VCaP (cell line): ENCODE data around the gene RGS10.

ENCODE experiments used
- H3K27ac ChIP-seq: fragments of 450-650 bp; 2 replicates; pipeline ENCODE4 v1.5.1; 2017
- TF ChIP-seq, protein P1 (sequence below): fragments of 450-650 bp; conservative IDR thresholded peaks from 2 replicates; pipeline ENCODE4 v1.5.1; 2017; ENCODE audit warnings: mild to moderate bottlenecking, moderate library complexity

Gene RGS10

DNA sequence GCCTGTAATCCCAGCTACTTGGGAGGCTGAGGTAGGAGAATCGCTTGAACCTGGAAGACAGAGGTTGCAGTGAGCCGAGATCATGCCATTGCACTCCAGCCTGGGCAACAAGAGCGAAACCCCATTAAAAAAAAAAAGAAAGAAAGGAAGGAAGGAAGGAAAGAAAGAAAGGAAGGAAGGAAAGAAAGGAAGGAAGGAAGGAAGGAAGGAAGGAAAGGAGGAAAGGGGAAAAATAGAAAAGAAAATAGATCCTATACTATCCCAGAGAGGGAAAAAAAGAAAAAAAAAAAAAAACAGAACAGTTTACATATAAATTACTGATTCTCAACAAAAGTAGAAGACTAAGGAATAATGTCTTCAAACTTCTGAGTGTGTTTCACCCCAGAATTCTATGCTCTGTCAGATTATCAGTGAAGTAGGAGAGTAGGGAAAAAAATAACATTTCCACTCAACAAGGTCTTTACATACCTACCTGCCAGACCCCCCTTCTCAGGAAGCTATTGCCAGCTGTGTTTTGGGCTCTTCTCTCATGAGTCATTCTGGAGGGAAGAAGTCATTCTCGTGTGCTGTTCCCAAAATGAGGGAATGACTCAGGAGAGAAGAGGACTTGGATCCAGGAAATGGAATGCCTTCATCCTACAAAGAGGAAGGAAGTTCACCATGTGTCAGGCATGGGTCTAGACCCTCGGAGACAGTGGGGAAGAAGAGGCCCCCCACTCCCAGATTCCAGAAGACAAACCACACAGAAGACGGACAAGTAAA, 20.9 kb downstream of the RGS10 start:
- no peak overlapping the region for H3K27ac ChIP-seq

DNA sequence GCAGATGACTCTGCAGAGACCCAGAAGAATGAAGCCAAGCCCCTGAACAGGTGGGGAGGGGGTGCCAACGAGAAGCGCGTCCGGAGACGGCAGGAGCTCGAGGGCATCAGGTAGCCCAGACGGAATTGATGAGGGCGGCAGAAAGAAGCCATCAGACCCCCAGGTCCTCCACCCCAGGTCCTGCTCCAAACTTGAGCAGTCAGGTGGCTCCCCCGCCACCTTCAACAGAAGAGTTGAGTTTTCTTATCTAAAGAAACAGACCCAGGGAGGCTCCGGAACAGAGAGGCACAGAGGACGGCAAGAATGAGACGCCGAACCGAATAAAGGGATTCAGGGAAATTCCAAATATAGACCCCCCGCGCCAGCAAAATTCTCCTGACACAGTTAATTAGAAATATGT, 22.2 kb downstream of the RGS10 start:
- H3K27ac ChIP-seq, result no peak overlapping the region
- TF ChIP-seq, protein P1, sequence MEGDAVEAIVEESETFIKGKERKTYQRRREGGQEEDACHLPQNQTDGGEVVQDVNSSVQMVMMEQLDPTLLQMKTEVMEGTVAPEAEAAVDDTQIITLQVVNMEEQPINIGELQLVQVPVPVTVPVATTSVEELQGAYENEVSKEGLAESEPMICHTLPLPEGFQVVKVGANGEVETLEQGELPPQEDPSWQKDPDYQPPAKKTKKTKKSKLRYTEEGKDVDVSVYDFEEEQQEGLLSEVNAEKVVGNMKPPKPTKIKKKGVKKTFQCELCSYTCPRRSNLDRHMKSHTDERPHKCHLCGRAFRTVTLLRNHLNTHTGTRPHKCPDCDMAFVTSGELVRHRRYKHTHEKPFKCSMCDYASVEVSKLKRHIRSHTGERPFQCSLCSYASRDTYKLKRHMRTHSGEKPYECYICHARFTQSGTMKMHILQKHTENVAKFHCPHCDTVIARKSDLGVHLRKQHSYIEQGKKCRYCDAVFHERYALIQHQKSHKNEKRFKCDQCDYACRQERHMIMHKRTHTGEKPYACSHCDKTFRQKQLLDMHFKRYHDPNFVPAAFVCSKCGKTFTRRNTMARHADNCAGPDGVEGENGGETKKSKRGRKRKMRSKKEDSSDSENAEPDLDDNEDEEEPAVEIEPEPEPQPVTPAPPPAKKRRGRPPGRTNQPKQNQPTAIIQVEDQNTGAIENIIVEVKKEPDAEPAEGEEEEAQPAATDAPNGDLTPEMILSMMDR, result no peak

More for the DNA sequence above, 20.9 kb downstream of the RGS10 start:
- TF ChIP-seq, protein P1, result no peak

DNA sequence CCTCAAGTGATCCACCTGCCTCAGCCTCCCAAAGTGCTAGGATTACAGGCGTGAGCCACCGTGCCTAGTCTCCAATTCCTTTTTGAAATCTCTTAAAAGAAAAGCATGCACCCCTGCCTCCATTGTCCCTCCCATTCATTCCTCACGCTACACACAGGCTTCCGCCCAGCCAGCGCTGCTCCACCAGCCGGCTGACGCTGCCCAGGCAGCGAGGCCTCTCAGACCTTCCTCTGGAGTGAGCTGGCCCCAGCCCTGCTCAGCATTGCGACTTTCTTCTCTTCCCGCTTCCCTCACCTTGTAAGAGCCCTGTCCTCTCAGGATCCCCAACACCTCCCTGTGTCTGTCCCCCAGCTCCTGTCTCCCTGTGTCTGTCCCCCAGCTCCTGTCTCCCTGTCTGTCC, 23.6 kb downstream of the RGS10 start:
- no peak overlapping the region for H3K27ac ChIP-seq
- TF ChIP-seq, protein P1, result no peak

DNA sequence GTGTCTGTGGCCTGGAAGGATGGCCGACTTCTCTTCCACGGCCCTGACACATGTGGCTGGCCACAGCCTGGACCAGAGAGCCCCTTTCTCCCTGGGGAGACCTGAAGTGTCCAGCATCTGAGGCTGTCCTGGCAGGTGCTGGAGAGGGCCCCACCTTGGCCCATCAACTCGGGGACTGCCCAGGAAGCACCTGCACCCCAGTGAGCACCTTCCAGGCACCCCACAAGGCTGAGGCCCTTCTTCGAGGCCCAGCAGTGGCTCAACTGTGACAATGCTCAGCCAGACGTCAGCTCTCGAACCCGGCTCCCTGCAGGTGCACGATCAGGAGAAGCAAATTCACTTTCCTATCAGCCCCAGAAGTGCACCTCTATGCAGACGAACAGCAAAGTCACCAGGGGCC, 24.3 kb downstream of the RGS10 start:
- no peak overlapping the region for H3K27ac ChIP-seq
- TF ChIP-seq, protein P1, result no peak

DNA sequence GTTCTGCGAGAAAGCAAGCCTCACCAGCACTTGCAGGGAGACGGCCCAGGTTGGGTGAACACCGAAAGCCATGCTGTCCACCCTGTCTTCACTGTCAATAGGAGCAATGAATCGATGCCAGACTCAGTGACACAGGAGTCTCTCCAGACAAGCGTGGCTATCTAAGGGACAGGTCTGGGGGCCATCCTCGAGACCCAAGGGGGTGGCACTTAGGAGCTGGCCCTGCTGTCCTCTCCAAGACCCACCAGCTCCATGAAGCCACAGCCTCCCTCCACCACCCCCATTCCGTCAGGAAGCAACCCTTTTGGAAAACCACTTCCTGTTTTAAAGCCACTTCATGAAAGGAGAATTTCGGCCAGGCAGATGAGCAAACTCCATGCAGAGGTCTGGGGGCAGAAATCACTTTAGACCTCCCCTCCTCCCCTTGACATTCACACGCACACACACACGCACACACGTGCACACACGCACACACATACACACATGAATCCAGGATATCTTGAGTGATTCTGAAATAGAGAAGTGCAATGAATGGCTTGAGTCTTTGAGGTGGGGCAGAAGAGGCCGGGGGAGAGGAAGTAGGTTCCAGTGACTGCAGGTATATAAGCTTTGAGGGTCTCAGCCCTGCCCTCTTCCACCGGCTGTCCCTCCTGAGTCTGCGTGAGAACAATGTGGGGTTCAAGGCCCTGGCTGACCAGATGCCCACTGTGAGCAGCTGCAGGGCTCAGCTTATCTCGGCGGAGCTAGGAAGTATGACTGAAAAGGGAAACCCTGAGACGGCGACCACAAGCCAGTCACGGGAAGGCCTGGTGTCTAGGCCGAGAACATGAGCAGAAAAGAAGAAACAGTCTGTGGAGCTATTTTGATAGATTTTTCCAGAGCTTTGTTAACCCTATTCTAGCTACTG, 25.0 kb downstream of the RGS10 start:
- TF ChIP-seq, protein P1, result no peak
- H3K27ac ChIP-seq, result no peak overlapping the region

DNA sequence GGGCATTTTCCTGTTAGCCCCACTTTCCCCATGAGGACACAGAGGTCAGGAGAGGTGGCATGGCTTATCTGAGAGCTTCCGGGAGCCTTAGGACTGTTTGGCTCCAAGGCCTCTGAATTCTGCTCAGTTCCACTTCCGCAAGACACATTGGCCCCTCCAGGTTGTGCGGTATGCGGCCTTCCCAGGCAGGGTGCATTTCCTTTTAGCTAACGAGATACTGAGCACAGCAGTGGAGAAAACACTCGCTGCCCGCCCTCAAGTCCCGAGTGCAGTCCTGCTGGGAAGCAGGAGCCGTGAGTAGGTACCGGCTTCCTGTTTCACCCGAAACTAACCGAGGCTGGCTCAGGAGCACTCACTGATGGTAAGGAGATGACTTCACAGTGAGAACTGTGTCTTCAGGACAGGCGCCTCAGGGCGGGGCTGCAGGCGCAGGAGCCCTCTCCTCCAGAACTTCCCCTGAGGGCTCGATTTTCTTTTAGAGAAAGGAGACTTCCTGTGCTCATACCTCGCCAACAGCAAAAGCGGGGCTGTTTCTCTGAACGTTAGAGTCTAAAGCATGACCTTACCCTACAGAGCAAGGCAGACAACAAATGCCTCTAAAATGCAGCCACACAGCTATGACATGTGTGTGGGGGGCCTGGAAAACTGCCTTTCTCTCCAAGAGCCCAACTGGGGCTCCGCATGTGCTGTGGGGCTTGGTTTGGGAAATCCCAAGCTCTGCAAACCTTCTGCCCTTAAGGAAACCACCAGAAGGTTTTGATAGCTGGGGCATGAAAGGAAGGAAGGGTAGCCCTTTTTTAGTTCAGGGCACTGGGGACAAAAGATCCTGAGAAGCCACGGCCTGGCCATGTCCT, 25.9 kb downstream of the RGS10 start:
- H3K27ac ChIP-seq, result no peak overlapping the region
- TF ChIP-seq, protein P1, result no peak
